Ascending aorta (tissue), 2 donors: ENCODE measurements around the gene LINC00305. TPM values are rescaled to one million over a fixed set of nuclear protein-coding genes. Genes with fewer than 3 reads are reported as not detected.

Experiments used
- DNase-seq, 2 donors: peaks; one replicate each; pipeline ENCODE4 v3.0.0-alpha.2; 2019; ENCODE audit warnings: low spot score in 2 of 2
- H3K27ac ChIP-seq, 2 donors: fragments of 200-600 bp; sonication (generic); one replicate each; pipeline ENCODE4 v1.5.1; 2016 to 2017; ENCODE audit warnings: mild to moderate bottlenecking in 1 of 2
- H3K27me3 ChIP-seq: fragments of 200-600 bp; sonication (generic); one replicate; pipeline ENCODE4 v1.5.1; 2017
- H3K36me3 ChIP-seq, 2 donors: fragments of 200-600 bp; sonication (generic); one replicate each; pipeline ENCODE4 v1.5.1; 2016
- H3K4me1 ChIP-seq, 2 donors: fragments of 200-600 bp; sonication (generic); one replicate each; pipeline ENCODE4 v1.5.1; 2016 to 2017; ENCODE audit warnings: mild to moderate bottlenecking in 1 of 2
- H3K4me3 ChIP-seq, 2 donors: fragments of 200-600 bp; sonication (generic); one replicate each; pipeline ENCODE4 v1.5.1; 2016 to 2017; ENCODE audit warnings: mild to moderate bottlenecking in 1 of 2
- H3K9me3 ChIP-seq, 2 donors: fragments of 200-600 bp; sonication (generic); one replicate each; pipeline ENCODE4 v1.5.1; 2016
- CTCF ChIP-seq, 3 experiments: fragments of 200-600 bp in 2 of 3; fragments of 450-650 bp in 1 of 3; sonication (generic) in 2 of 3; IDR thresholded peaks; one replicate each; pipeline ENCODE4 v1.5.1; 2016 to 2019; ENCODE audit warnings: antibody characterized with exemption in 3 of 3, mild to moderate bottlenecking in 1 of 3, moderate library complexity in 1 of 3
- intact Hi-C: fragments of 100-400 bp; cut with DNase I; formaldehyde crosslinking; loops from one replicate; pipeline ENCODE4 v1.15.1; 2023
- total RNA-seq: library from RNA; depleted of rRNA; stranded (reverse); fragments of >200 nt; gene quantifications from one replicate; pipeline ENCODE4 v1.1.0, GENCODE V29; 2016

The LINC00305 gene
- total RNA-seq: not detected

- intact Hi-C loops: no loop called here
- no peak within 1 kb of the TSS for H3K4me3 ChIP-seq
- no peak for TF ChIP-seq CTCF (IDR thresholded peaks at IDR 0.05)
- no peak for DNase-seq
- no peaks in the 10 kb centered on the region for H3K27me3 ChIP-seq
- no peaks in the 10 kb centered on the region for H3K4me1 ChIP-seq
- H3K9me3 ChIP-seq: no peaks in the 10 kb centered on the region
- no peaks in the 10 kb centered on the region for H3K36me3 ChIP-seq
- H3K27ac ChIP-seq: no peak within 1 kb of the TSS
Observed at GRCh38 chr18:64148988-64149387, at the start of gene LINC00305. TSS of gene LINC00305 (minus strand) at chr18:64149088.

GRCh38 chr18:64191069-64191468 is 42.2 kb upstream of the LINC00305 start:
- DNase-seq: no peak
- intact Hi-C loops: no loop called here
- H3K27ac ChIP-seq: no peak overlapping the region
- H3K4me1 ChIP-seq: no peaks in the 10 kb centered on the region
- H3K27me3 ChIP-seq: no peaks in the 10 kb centered on the region
- TF ChIP-seq CTCF (IDR thresholded peaks at IDR 0.05): no peak
- no peaks in the 10 kb centered on the region for H3K9me3 ChIP-seq
- no peak overlapping the region for H3K4me3 ChIP-seq
- no peaks in the 10 kb centered on the region for H3K36me3 ChIP-seq

GRCh38 chr18:64185987-64186386 is 37.1 kb upstream of the LINC00305 start:
- intact Hi-C loops: no loop called here
- H3K9me3 ChIP-seq: no peaks in the 10 kb centered on the region
- no peaks in the 10 kb centered on the region for H3K27me3 ChIP-seq
- no peak overlapping the region for H3K27ac ChIP-seq
- no peak for TF ChIP-seq CTCF (IDR thresholded peaks at IDR 0.05)
- no peaks in the 10 kb centered on the region for H3K36me3 ChIP-seq
- no peak for DNase-seq
- no peaks in the 10 kb centered on the region for H3K4me1 ChIP-seq
- no peak overlapping the region for H3K4me3 ChIP-seq

GRCh38 chr18:64183665-64184064 is 34.8 kb upstream of the LINC00305 start:
- Histone ChIP-seq H3K4me3 (no peak overlapping the region), H3K9me3 (no peaks in the 10 kb centered on the region), H3K27ac (no peak overlapping the region), H3K4me1 (no peaks in the 10 kb centered on the region), H3K36me3 (no peaks in the 10 kb centered on the region), H3K27me3 (no peaks in the 10 kb centered on the region)
- TF ChIP-seq CTCF (IDR thresholded peaks at IDR 0.05): no peak
- intact Hi-C loops: no loop called here
- DNase-seq: no peak

- no peaks in the 10 kb centered on the region for H3K9me3 ChIP-seq
- H3K27me3 ChIP-seq: no peaks in the 10 kb centered on the region
- H3K36me3 ChIP-seq: no peaks in the 10 kb centered on the region
- no peak for TF ChIP-seq CTCF (IDR thresholded peaks at IDR 0.05)
- intact Hi-C loops: no loop called here
- no peak overlapping the region for H3K27ac ChIP-seq
- H3K4me3 ChIP-seq: no peak overlapping the region
- no peak for DNase-seq
- no peaks in the 10 kb centered on the region for H3K4me1 ChIP-seq
Observed at GRCh38 chr18:64180617-64181016, 31.7 kb upstream of the LINC00305 start.

- Histone ChIP-seq H3K36me3 (no peaks in the 10 kb centered on the region), H3K9me3 (no peaks in the 10 kb centered on the region), H3K27me3 (no peaks in the 10 kb centered on the region), H3K4me1 (no peaks in the 10 kb centered on the region), H3K4me3 (no peak overlapping the region), H3K27ac (no peak overlapping the region)
- no peak for DNase-seq
- intact Hi-C loops: no loop called here
- TF ChIP-seq CTCF (IDR thresholded peaks at IDR 0.05): no peak
Observed at GRCh38 chr18:64180171-64180570, 31.3 kb upstream of the LINC00305 start.
